T-cell (primary cell): Measurements from ENCODE around the gene HRH1. TPM values are rescaled to one million over a fixed set of nuclear protein-coding genes. Genes with fewer than 3 reads are reported as not detected.
"Not testable (repeated sequence)": the region's sequence is repeated elsewhere in the genome, so short reads cannot be mapped to it uniquely, and the experiment has no call there.

Source experiments
- ATAC-seq, 4 experiments: fragments of 200-7000 bp in 3 of 4; fragments of 150-1000 bp in 1 of 4; cut with Tn5 transposase; replicated peaks in 1 of 4; 1 replicate in 3 of 4; 2 replicates in 1 of 4; pipeline ENCODE4 v1.10.0; 2021; ENCODE audit warnings: moderate library complexity in 3 of 4, mild to moderate bottlenecking in 2 of 4, moderate number of reproducible peaks in 1 of 4
- CTCF ChIA-PET, 2 donors: fragments of 300-600 bp; sonication (Branson Sonifier 250); formaldehyde crosslinking; loops; one replicate each; lab custom pipeline; 2022; ENCODE audit warnings: antibody characterized with exemption in 2 of 2; lab: Charles Lee
- POLR2A ChIA-PET, 2 donors: fragments of 300-600 bp; sonication (Branson Sonifier 250); formaldehyde crosslinking; loops; one replicate each; lab custom pipeline; 2022; ENCODE audit warnings: antibody characterized with exemption in 2 of 2; lab: Charles Lee
- DNase-seq, 35 experiments: peaks; one replicate each; pipeline versions ENCODE4 v3.0.0 to v3.0.0-alpha.2; 2013 to 2023
- H3K27ac ChIP-seq: one replicate; pipeline ENCODE4 v1.5.1; 2013; ENCODE audit warnings: low read length
- H3K27me3 ChIP-seq, 2 experiments: replicated peaks in 1 of 2; 1 replicate in 1 of 2; 2 replicates in 1 of 2; pipeline versions ENCODE4 v1.6.1 to v1.7.0; 2013; ENCODE audit warnings: low read length in 1 of 2, mixed read lengths in 1 of 2; ENCODE audit not compliant: control insufficient read depth in 2 of 2, insufficient read depth in 2 of 2; ENCODE audit errors: extremely low read depth in 1 of 2
- H3K36me3 ChIP-seq, 2 donors: 1 replicate in 1 of 2; 2 replicates in 1 of 2; pipeline versions ENCODE4 v1.6.1 to v1.7.0; 2013; ENCODE audit warnings: low read length in 1 of 2; ENCODE audit not compliant: control insufficient read depth in 2 of 2, insufficient read depth in 1 of 2; ENCODE audit errors: extremely low read depth in 1 of 2
- H3K4me1 ChIP-seq, 2 experiments: 1 replicate in 1 of 2; 2 replicates in 1 of 2; pipeline versions ENCODE4 v1.6.1 to v1.7.0; 2013; ENCODE audit warnings: low read length in 2 of 2, mixed read lengths in 1 of 2; ENCODE audit not compliant: insufficient read depth in 2 of 2, control insufficient read depth in 1 of 2; ENCODE audit errors: extremely low read depth in 1 of 2
- H3K4me3 ChIP-seq, 2 donors: 1 replicate in 1 of 2; 2 replicates in 1 of 2; pipeline versions ENCODE4 v1.5.1 to v1.7.0; 2013; ENCODE audit warnings: mild to moderate bottlenecking in 2 of 2, low read length in 1 of 2, moderate library complexity in 1 of 2; ENCODE audit not compliant: control insufficient read depth in 1 of 2; ENCODE audit errors: extremely low read depth in 1 of 2
- H3K9me3 ChIP-seq: 2 replicates; pipeline ENCODE4 v1.7.0; 2013
- H3K27ac Mint-ChIP-seq, 2 donors: one replicate each; pipeline ENCODE4 v1.8.0; 2020 to 2021; ENCODE audit warnings: mild to moderate bottlenecking in 2 of 2, mixed read lengths in 2 of 2
- H3K27me3 Mint-ChIP-seq, 2 donors: one replicate each; pipeline ENCODE4 v1.8.0; 2021 to 2022; ENCODE audit warnings: mixed read lengths in 2 of 2
- H3K36me3 Mint-ChIP-seq: one replicate; pipeline ENCODE4 v1.8.0; 2021; ENCODE audit warnings: mixed read lengths
- H3K4me1 Mint-ChIP-seq, 3 donors: one replicate each; pipeline ENCODE4 v1.8.0; 2020 to 2022; ENCODE audit warnings: mixed read lengths in 3 of 3, mild to moderate bottlenecking in 1 of 3
- H3K4me3 Mint-ChIP-seq, 3 donors: one replicate each; pipeline ENCODE4 v1.8.0; 2020 to 2022; ENCODE audit warnings: mild to moderate bottlenecking in 3 of 3, mixed read lengths in 3 of 3, moderate library complexity in 3 of 3
- H3K9me3 Mint-ChIP-seq, 3 donors: one replicate each; pipeline ENCODE4 v1.8.0; 2020 to 2022; ENCODE audit warnings: mixed read lengths in 3 of 3
- WGBS: methylation state at CpG from one replicate; pipeline ENCODE4 v1.1.5; 2013; ENCODE audit warnings: missing lambda C conversion rate; ENCODE audit not compliant: insufficient coverage; 5-methylcytosine and 5-hydroxymethylcytosine counted together
- total RNA-seq, 35 experiments: library from RNA in 6 of 35; stranded (reverse) in 6 of 35; fragments of 120-200 nt in 1 of 35; gene quantifications; one replicate each; pipeline versions ENCODE4 v1.2.1 to v1.2.4 and lab custom pipeline; 2013 to 2026

The HRH1 gene, protein sequence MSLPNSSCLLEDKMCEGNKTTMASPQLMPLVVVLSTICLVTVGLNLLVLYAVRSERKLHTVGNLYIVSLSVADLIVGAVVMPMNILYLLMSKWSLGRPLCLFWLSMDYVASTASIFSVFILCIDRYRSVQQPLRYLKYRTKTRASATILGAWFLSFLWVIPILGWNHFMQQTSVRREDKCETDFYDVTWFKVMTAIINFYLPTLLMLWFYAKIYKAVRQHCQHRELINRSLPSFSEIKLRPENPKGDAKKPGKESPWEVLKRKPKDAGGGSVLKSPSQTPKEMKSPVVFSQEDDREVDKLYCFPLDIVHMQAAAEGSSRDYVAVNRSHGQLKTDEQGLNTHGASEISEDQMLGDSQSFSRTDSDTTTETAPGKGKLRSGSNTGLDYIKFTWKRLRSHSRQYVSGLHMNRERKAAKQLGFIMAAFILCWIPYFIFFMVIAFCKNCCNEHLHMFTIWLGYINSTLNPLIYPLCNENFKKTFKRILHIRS
- 1 to 10 TPM in 1 of 5 donors, under 1 TPM in 2, not detected in 2; 0.19 to 2.0 (median 0.46) TPM for total RNA-seq
- 0.09 TPM for total RNA-seq (2013)
- 0 to 134 (median 3.8) reads per million in 29 experiments for total RNA-seq (lab: John Stamatoyannopoulos, UW)

DNA sequence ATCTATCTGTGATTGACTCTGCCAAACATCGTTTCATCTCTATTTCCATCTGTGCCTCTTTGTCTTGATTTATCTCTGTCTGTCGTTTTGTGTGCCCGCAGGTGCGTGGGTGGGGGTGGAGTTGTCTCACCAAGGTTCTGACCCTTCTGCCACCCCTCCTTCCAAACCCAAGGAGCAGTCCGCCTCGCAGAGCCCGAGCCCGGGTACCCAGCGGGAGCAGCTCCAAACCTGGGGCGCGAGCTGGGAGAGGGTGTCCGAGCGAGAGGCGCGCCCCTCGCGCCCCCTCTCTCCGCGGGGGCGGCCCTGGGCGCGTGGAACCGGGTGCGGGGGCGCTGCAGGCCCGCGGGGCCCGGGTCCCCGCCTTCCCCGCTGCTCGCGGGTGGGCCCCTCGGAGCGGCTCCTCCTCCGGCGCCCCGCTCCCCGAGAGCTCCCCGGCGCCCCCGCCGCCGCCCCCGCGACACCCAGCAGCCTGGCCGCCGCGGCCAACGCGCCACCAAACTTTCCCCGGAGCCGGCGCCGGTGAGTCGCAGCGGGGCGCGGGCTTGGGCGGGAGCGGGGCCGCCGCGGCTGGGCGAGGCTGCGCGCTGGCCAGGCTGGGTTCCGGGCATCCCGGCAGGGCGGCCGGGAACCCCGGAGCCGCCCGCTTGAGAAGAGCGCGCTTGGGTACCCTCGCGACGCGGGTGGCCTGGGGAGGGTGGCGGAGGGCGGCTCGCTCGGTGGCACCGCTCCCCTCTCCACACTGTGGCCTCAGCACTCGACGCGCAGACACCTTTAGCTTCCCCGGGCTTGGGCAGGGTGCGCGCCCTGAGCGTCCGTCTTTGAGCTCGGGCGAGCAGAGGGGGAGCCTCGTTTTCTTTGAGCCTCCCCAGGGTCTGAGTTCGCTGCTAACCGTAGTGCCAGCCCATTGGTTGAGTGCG is at the start of gene HRH1:
TSS of gene HRH1 (plus strand) at position 458 of the 917 bp plus-strand sequence. CDS start 104,545 bp downstream, outside the sequence.
- POLR2A ChIA-PET = no interaction called here
- Mint-ChIP-seq H3K27me3 (peaks cover 56 to 68% of the 10 kb centered on the region in 2 donors), H3K27ac (peak within 1 kb of the TSS in 1 of 2 donors; percentile 55), H3K36me3 (no peaks in the 10 kb centered on the region), H3K4me1 (peaks cover 6 to 12% (median 8%) of the 10 kb centered on the region in 3 donors), H3K9me3 (no peaks in the 10 kb centered on the region), H3K4me3 (peak within 1 kb of the TSS in 2 of 3 donors; percentile 1 to 45)
- H3K36me3 ChIP-seq = no peaks in the 10 kb centered on the region
- CTCF ChIA-PET = no interaction called here
- H3K27me3 ChIP-seq = peaks cover 7 to 40% of the 10 kb centered on the region in 2 experiments
- H3K9me3 ChIP-seq = no peaks in the 10 kb centered on the region
- H3K4me1 ChIP-seq = peaks cover 0 to 4% of the 10 kb centered on the region in 2 experiments
- no peak for ATAC-seq
- no peak for DNase-seq
- no peak within 1 kb of the TSS for H3K4me3 ChIP-seq
- H3K27ac ChIP-seq = no peak within 1 kb of the TSS
- WGBS = 1% methylated on average over 79 of the region's 98 CpGs

DNA sequence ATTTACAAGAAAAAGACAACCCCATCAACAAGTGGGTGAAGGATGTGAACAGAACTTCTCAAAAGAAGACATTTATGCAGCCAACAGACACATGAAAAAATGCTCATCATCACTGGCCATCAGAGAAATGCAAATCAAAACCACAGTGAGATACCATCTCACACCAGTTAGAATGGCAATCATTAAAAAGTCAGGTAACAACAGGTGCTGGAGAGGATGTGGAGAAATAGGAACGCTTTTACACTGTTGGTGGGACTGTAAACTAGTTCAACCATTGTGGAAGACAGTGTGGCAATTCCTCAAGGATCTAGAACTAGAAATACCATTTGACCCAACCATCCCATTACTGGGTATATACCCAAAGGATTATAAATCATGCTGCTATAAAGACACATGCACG is 41.0 kb upstream of the HRH1 start:
- H3K36me3 ChIP-seq, H3K4me3 ChIP-seq, H3K4me1 ChIP-seq, CTCF ChIA-PET, H3K4me3 Mint-ChIP-seq, H3K9me3 Mint-ChIP-seq, H3K9me3 ChIP-seq, H3K4me1 Mint-ChIP-seq, ATAC-seq, DNase-seq, POLR2A ChIA-PET, H3K27ac Mint-ChIP-seq, H3K27ac ChIP-seq, H3K36me3 Mint-ChIP-seq: not testable (repeated sequence)
- H3K27me3 Mint-ChIP-seq = peaks cover 25 to 26% of the 10 kb centered on the region in 2 donors
- WGBS = no CpG with 5 or more reads among the region's 2 CpGs
- H3K27me3 ChIP-seq = peaks cover 0 to 12% of the 10 kb centered on the region in 2 experiments

DNA sequence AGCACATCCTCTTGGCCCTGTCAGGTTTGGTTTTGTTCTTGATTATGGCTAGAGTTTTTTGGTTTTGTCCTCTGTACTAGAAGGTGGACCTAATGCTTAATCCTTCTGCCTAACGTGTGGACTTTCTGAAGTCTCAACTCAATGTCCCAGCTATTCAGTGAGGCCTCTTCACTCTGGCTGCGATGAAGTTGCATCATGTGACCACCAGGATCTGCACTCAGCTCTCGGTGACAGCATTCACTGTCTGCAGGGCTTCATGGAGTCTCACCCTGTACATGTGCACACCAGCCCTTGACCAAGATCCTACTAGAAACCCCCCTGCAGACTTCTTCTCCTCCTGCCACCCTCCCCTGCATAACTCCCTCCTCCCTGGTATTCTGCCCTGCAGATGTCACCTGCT is 38.7 kb upstream of the HRH1 start:
- POLR2A ChIA-PET = no interaction called here
- no peaks in the 10 kb centered on the region for H3K9me3 ChIP-seq
- Mint-ChIP-seq H3K27ac (no peak overlapping the region), H3K9me3 (peaks cover 2 to 8% (median 8%) of the 10 kb centered on the region in 3 donors), H3K4me3 (no peak overlapping the region), H3K36me3 (no peaks in the 10 kb centered on the region), H3K27me3 (peaks cover 26 to 35% of the 10 kb centered on the region in 2 donors), H3K4me1 (no peaks in the 10 kb centered on the region)
- no peak overlapping the region for H3K4me3 ChIP-seq
- H3K36me3 ChIP-seq = no peaks in the 10 kb centered on the region
- CTCF ChIA-PET = no interaction called here
- H3K27me3 ChIP-seq = peaks cover 0 to 21% of the 10 kb centered on the region in 2 experiments
- ATAC-seq (no peak), DNase-seq (no peak)
- H3K27ac ChIP-seq = no peak overlapping the region
- WGBS = 71% methylated on average over 2 of the region's 3 CpGs
- no peaks in the 10 kb centered on the region for H3K4me1 ChIP-seq

DNA sequence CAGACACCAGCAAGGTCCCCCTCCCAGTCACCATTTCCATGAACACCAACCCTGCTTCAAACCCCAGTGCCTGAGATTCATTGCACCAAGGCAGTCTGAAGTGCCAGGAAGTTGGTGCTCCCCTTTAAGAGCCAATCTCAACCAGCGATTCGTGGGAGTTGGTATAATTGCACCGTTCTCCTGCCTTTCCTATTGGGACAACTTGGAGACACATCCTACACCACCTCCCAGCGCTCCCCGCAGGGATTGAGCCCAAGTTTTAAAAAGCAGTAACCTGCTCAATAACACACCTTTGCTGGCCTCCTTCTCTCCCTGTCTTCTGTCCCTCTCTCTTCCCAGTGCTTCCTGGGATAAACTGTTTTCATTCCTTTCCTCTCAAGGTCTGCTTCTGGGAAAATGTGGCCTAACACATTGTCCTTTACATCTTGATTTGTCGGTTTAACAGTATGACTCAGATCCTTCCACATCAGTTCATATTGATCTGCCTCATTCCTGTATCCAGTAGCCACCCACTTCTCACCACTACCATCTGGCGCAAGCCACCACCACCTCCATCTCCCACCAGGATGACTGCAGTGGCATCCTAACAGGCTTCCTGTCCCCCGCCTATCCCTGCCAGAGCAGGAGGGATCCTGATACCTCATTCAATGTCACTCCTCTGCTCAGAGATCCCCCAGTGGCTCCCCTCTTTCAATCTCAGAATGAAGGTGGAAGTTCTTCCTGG is 37.8 kb upstream of the HRH1 start:
- DNase-seq (no peak), ATAC-seq (no peak)
- Histone ChIP-seq H3K4me3 (no peak overlapping the region), H3K36me3 (no peaks in the 10 kb centered on the region), H3K9me3 (no peaks in the 10 kb centered on the region), H3K27me3 (peaks cover 0 to 22% of the 10 kb centered on the region in 2 experiments), H3K27ac (no peak overlapping the region), H3K4me1 (no peaks in the 10 kb centered on the region)
- Mint-ChIP-seq H3K9me3 (peaks cover 2 to 8% (median 8%) of the 10 kb centered on the region in 3 donors), H3K4me1 (no peaks in the 10 kb centered on the region), H3K27ac (no peak overlapping the region), H3K4me3 (no peak overlapping the region), H3K36me3 (no peaks in the 10 kb centered on the region), H3K27me3 (peaks cover 28 to 39% of the 10 kb centered on the region in 2 donors)
- WGBS = 85% methylated on average over 6 of the region's 8 CpGs
- ChIA-PET CTCF (no interaction called here), POLR2A (no interaction called here)

DNA sequence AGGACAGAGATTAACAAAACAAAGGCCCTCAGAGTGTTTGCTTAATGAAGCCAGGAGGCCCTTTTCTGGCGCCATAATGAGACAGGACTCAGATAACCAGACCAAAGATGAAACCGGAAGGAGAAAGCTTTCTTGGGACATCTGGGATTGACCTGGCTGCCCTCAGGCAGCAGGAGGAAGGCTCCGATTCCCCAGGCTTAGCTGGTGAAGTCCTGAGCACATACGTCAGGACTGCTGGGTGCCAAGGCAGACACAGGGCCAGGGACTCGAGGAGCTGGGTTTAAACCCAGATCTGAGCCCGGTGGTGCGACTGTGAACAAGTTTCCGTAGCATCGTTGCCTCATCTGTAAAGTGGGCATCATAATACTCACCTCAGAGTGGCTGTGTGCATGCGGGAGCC is 36.7 kb upstream of the HRH1 start:
- Histone ChIP-seq H3K4me3 (no peak overlapping the region), H3K27ac (no peak overlapping the region), H3K27me3 (peaks cover 0 to 22% of the 10 kb centered on the region in 2 experiments), H3K9me3 (no peaks in the 10 kb centered on the region), H3K4me1 (no peaks in the 10 kb centered on the region), H3K36me3 (no peaks in the 10 kb centered on the region)
- no peak overlapping the region for H3K27ac Mint-ChIP-seq
- H3K4me3 Mint-ChIP-seq = no peak overlapping the region
- ATAC-seq = no peak
- no peaks in the 10 kb centered on the region for H3K4me1 Mint-ChIP-seq
- POLR2A ChIA-PET = no interaction called here
- 86% methylated on average over 10 of the region's 10 CpGs for WGBS
- H3K36me3 Mint-ChIP-seq = no peaks in the 10 kb centered on the region
- CTCF ChIA-PET = interaction anchor here in 1 of 2 donors (0.6 kb wide), 1 partner anchor 54 kb away, joined by 3 read pairs; no protein-coding TSS in a partner anchor
- H3K27me3 Mint-ChIP-seq = peaks cover 23 to 28% of the 10 kb centered on the region in 2 donors
- no peak for DNase-seq
- peaks cover 2 to 8% (median 8%) of the 10 kb centered on the region in 3 donors for H3K9me3 Mint-ChIP-seq
